ENCODE data around the gene OR8K1. TPM values are rescaled to one million over a fixed set of nuclear protein-coding genes. Genes with fewer than 3 reads are reported as not detected.

Gene OR8K1
- total and polyA plus RNA-seq, 8 donors: not detected

DNA sequence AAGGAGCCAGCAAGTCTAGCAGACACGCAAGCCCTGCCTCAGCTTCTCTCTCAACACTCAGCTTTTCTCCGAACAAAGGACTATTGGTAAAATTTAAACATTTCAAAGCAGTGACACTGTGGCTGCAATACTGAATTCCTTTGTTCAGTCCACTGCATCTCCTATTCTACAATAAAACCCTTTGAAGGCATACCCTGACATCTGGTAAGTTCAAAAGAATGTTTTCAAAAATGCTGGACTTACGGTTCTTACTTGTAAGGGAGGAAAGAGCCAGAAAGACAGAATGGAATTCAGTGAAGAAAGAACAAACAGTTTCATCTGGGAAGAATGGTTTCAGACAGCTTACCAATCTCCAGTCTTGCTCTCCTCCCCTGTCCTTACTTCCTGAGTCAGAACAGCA, 12.7 kb upstream of the OR8K1 start:
- TF ChIP-seq, protein P1, sequence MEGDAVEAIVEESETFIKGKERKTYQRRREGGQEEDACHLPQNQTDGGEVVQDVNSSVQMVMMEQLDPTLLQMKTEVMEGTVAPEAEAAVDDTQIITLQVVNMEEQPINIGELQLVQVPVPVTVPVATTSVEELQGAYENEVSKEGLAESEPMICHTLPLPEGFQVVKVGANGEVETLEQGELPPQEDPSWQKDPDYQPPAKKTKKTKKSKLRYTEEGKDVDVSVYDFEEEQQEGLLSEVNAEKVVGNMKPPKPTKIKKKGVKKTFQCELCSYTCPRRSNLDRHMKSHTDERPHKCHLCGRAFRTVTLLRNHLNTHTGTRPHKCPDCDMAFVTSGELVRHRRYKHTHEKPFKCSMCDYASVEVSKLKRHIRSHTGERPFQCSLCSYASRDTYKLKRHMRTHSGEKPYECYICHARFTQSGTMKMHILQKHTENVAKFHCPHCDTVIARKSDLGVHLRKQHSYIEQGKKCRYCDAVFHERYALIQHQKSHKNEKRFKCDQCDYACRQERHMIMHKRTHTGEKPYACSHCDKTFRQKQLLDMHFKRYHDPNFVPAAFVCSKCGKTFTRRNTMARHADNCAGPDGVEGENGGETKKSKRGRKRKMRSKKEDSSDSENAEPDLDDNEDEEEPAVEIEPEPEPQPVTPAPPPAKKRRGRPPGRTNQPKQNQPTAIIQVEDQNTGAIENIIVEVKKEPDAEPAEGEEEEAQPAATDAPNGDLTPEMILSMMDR (IDR thresholded peaks at IDR 0.05): no peak
- Histone ChIP-seq H3K36me3 (no peaks in the 10 kb centered on the region), H3K27ac (no peak overlapping the region), H3K27me3 (no peaks in the 10 kb centered on the region), H3K9me3 (no peaks in the 10 kb centered on the region), H3K4me1 (no peaks in the 10 kb centered on the region), H3K4me3 (no peak overlapping the region)
- DNase-seq (no peak), ATAC-seq (no peak), FAIRE-seq (no peak)
- 66 to 69% methylated on average over 3 of the region's 3 CpGs for WGBS, 2 donors
- intact Hi-C loops (cut with DNase I): no loop called here

GRCh38 chr11:56340289-56340688, 5.5 kb upstream of the OR8K1 start:
- no peaks in the 10 kb centered on the region for H3K27me3 ChIP-seq
- no peaks in the 10 kb centered on the region for H3K9me3 ChIP-seq
- H3K4me1 ChIP-seq: no peaks in the 10 kb centered on the region
- no peak for ATAC-seq
- no peaks in the 10 kb centered on the region for H3K36me3 ChIP-seq
- FAIRE-seq: no peak
- TF ChIP-seq, protein P1 (IDR thresholded peaks at IDR 0.05): no peak
- H3K27ac ChIP-seq: no peak overlapping the region
- intact Hi-C loops (cut with DNase I): no loop called here
- H3K4me3 ChIP-seq: no peak overlapping the region
- DNase-seq: no peak

- no peaks in the 10 kb centered on the region for H3K9me3 ChIP-seq
- WGBS, 2 donors: 30 to 49% methylated on average over 2 of the region's 2 CpGs
- ATAC-seq (no peak), DNase-seq (no peak), FAIRE-seq (no peak)
- H3K4me3 ChIP-seq: no peak within 1 kb of the TSS
- H3K27me3 ChIP-seq: no peaks in the 10 kb centered on the region
- no peaks in the 10 kb centered on the region for H3K36me3 ChIP-seq
- H3K4me1 ChIP-seq: no peaks in the 10 kb centered on the region
- H3K27ac ChIP-seq: no peak within 1 kb of the TSS
- TF ChIP-seq, protein P1 (IDR thresholded peaks at IDR 0.05): no peak
- intact Hi-C loops (cut with DNase I): no loop called here
Observed at GRCh38 chr11:56353991-56354390, 8.2 kb downstream of the OR8K1 start, which contains the start of gene OR8J1. OR8J1 (plus strand) TSS chr11:56354291; CDS start chr11:56360247, 5,956 bp downstream.

GRCh38 chr11:56375324-56375723, 29.5 kb downstream of the OR8K1 start, which contains the start of gene OR8U1:
OR8U1 (plus strand) TSS chr11:56375624; CDS start chr11:56375624, 0 bp downstream.
- no peak for ATAC-seq
- no peak for FAIRE-seq
- DNase-seq: no peak

DNA sequence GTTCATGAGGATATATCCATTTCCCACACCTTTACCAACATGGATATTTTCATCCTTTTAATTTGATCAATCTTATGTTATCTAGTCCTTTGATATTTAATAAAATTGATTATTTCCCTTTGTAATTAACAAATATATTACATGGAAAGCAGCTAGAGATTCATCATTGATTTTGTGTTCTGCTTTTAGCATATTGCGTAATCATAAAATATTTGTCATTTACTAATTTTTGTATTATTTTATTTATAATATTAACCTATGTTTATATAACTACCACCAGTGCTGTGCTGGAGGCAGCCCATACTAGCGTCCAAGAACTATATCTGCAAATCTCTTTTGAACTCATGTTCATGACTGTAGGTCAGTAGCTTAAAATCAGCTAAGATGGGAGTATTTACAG, 34.3 kb downstream of the OR8K1 start:
- Histone ChIP-seq H3K27me3 (no peaks in the 10 kb centered on the region), H3K27ac (no peak overlapping the region), H3K4me3 (no peak overlapping the region), H3K9me3 (no peaks in the 10 kb centered on the region), H3K36me3 (no peaks in the 10 kb centered on the region), H3K4me1 (no peaks in the 10 kb centered on the region)
- intact Hi-C loops (cut with DNase I): no loop called here
- DNase-seq (no peak), FAIRE-seq (no peak), ATAC-seq (no peak)
- TF ChIP-seq, protein P1 (IDR thresholded peaks at IDR 0.05): no peak
- 54 to 61% methylated on average over 2 of the region's 2 CpGs for WGBS, 2 donors

More at GRCh38 chr11:56375324-56375723, 29.5 kb downstream of the OR8K1 start, which contains the start of gene OR8U1:
- intact Hi-C loops (cut with DNase I): no loop called here
- 66 to 77% methylated on average over 2 of the region's 2 CpGs for WGBS, 2 donors
- no peaks in the 10 kb centered on the region for H3K4me1 ChIP-seq
- no peak within 1 kb of the TSS for H3K4me3 ChIP-seq
- no peaks in the 10 kb centered on the region for H3K9me3 ChIP-seq
- H3K36me3 ChIP-seq: no peaks in the 10 kb centered on the region
- TF ChIP-seq, protein P1 (IDR thresholded peaks at IDR 0.05): no peak
- no peaks in the 10 kb centered on the region for H3K27me3 ChIP-seq
- no peak within 1 kb of the TSS for H3K27ac ChIP-seq

All from pancreas (tissue), 10 donors.